Astrocyte (in vitro differentiated cells and primary cell): ENCODE data around the gene IFRD1.

ENCODE experiments used
- EZH2 ChIP-seq: IDR thresholded peaks from 2 replicates; pipeline ENCODE4 v1.6.1; 2012; ENCODE audit warnings: mild to moderate bottlenecking, low read length, inconsistent platforms; ENCODE audit not compliant: insufficient read depth
- TF ChIP-seq, protein P1 (sequence below): IDR thresholded peaks from 2 replicates; pipeline ENCODE4 v1.5.1; 2011; ENCODE audit warnings: low read depth, mild to moderate bottlenecking, inconsistent platforms, low read length, moderate library complexity; ENCODE audit not compliant: insufficient read depth

DNA sequence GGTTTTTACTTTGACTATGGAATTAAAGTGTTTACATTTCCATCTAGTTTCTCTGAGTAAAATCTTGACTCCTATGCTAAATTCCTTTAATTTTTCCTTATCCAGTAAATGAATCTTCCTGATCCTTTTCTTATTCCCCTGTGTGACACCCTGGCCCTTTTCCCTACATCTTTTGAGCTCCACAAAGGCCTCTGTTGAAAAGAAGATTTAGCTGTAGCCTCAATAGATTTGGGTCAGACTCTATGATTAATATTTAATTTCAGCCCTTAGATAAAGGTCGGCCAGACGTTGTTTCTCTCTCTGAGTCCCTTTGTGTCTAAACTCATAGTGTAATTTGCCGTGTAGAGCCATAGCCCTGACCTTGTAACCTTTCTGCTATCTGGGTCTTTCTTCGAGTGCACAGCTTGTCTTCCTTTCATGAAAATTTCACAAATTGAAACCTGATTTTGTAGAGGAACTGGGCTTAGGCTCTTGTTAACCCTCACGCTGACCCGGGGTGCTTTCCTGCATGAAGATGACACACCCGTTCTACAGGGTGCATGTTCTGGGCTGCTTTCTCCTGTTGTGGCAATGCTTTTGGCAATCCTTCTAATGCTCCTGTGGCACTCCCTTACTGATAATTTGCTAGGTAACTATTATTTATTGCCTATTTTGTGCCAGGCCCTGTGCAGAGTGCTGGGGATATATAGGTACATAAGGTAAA lies 51.7 kb downstream of the IFRD1 start:
- no peak for TF ChIP-seq EZH2
- TF ChIP-seq, protein P1, sequence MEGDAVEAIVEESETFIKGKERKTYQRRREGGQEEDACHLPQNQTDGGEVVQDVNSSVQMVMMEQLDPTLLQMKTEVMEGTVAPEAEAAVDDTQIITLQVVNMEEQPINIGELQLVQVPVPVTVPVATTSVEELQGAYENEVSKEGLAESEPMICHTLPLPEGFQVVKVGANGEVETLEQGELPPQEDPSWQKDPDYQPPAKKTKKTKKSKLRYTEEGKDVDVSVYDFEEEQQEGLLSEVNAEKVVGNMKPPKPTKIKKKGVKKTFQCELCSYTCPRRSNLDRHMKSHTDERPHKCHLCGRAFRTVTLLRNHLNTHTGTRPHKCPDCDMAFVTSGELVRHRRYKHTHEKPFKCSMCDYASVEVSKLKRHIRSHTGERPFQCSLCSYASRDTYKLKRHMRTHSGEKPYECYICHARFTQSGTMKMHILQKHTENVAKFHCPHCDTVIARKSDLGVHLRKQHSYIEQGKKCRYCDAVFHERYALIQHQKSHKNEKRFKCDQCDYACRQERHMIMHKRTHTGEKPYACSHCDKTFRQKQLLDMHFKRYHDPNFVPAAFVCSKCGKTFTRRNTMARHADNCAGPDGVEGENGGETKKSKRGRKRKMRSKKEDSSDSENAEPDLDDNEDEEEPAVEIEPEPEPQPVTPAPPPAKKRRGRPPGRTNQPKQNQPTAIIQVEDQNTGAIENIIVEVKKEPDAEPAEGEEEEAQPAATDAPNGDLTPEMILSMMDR, result no peak
